SIG-M5 treated with dmso at 0.1 percent for 504 hours (cell line): ENCODE results near the gene MTMR10.

Source experiments
- DNase-seq: peaks from one replicate; lab custom pipeline; 2025; ENCODE audit not compliant: unreplicated experiment; lab: John Stamatoyannopoulos, UW

Gene MTMR10

GRCh38 chr15:30962079-30962478, 29.3 kb downstream of the MTMR10 start:
- DNase-seq = peak; percentile 33

GRCh38 chr15:30958219-30958618, 33.2 kb downstream of the MTMR10 start:
- no peak for DNase-seq

GRCh38 chr15:30956216-30957124, 35.0 kb downstream of the MTMR10 start:
- DNase-seq = peak; percentile 25

GRCh38 chr15:30954674-30955073, 36.8 kb downstream of the MTMR10 start:
- DNase-seq = no peak

GRCh38 chr15:30953731-30954378, 37.6 kb downstream of the MTMR10 start:
- peak; percentile 54 for DNase-seq

GRCh38 chr15:30953183-30953582, 38.2 kb downstream of the MTMR10 start:
- no peak for DNase-seq

GRCh38 chr15:30943654-30944335, 47.6 kb downstream of the MTMR10 start:
- no peak for DNase-seq

GRCh38 chr15:30941520-30941919, 49.9 kb downstream of the MTMR10 start:
- no peak for DNase-seq

- DNase-seq = no peak
These were observed 51.1 kb downstream of the MTMR10 start for GRCh38 chr15:30940359-30940758.

GRCh38 chr15:30939161-30939560, 52.3 kb downstream of the MTMR10 start:
- DNase-seq = no peak

GRCh38 chr15:30933293-30933692, 58.1 kb downstream of the MTMR10 start:
- no peak for DNase-seq

GRCh38 chr15:30930422-30930821, 61.0 kb downstream of the MTMR10 start:
- no peak for DNase-seq

GRCh38 chr15:30929982-30930381, 61.4 kb downstream of the MTMR10 start:
- no peak for DNase-seq

GRCh38 chr15:30929064-30929669, 62.3 kb downstream of the MTMR10 start:
- no peak for DNase-seq

- DNase-seq = no peak
These were observed 63.4 kb downstream of the MTMR10 start for GRCh38 chr15:30928076-30928475.

- DNase-seq = no peak
These were observed 64.2 kb downstream of the MTMR10 start for GRCh38 chr15:30927148-30927761.

- no peak for DNase-seq
These were observed 65.3 kb downstream of the MTMR10 start for GRCh38 chr15:30926161-30926560.

- DNase-seq = no peak
These were observed 65.7 kb downstream of the MTMR10 start for GRCh38 chr15:30925686-30926085.

- no peak for DNase-seq
These were observed 67.1 kb downstream of the MTMR10 start for GRCh38 chr15:30924353-30924752.

GRCh38 chr15:30923429-30923828, 68.0 kb downstream of the MTMR10 start:
- DNase-seq = no peak
